Trophoblast cell (in vitro differentiated cells and primary cell): ENCODE data around the gene CD47.

Experiments
- DNase-seq, 2 donors: peaks; one replicate each; pipeline ENCODE4 v3.0.0-alpha.2; 2016
- H2AFZ ChIP-seq: 2 replicates; pipeline ENCODE4 v1.6.1; 2013; ENCODE audit warnings: low read length, moderate library complexity, mild to moderate bottlenecking; ENCODE audit not compliant: insufficient read depth, poor library complexity
- H2AK5ac ChIP-seq: 2 replicates; pipeline ENCODE4 v1.6.1; 2013; ENCODE audit warnings: mild to moderate bottlenecking, low read length
- H2BK120ac ChIP-seq: 2 replicates; pipeline ENCODE4 v1.6.1; 2013; ENCODE audit warnings: low read length, mild to moderate bottlenecking, moderate library complexity; ENCODE audit not compliant: insufficient read depth, poor library complexity
- H2BK12ac ChIP-seq: 2 replicates; pipeline ENCODE4 v1.6.1; 2013; ENCODE audit warnings: mild to moderate bottlenecking, low read length, moderate library complexity
- H2BK5ac ChIP-seq: 2 replicates; pipeline ENCODE4 v1.6.1; 2013; ENCODE audit warnings: low read length, low read depth, moderate library complexity, mild to moderate bottlenecking; ENCODE audit not compliant: poor library complexity
- H3K14ac ChIP-seq: 2 replicates; pipeline ENCODE4 v1.6.1; 2013; ENCODE audit warnings: mild to moderate bottlenecking, low read length
- H3K18ac ChIP-seq: 2 replicates; pipeline ENCODE4 v1.6.1; 2013; ENCODE audit warnings: mild to moderate bottlenecking, low read length
- H3K23ac ChIP-seq: 2 replicates; pipeline ENCODE4 v1.6.1; 2013; ENCODE audit warnings: low read length
- H3K27ac ChIP-seq: 2 replicates; pipeline ENCODE4 v1.5.1; 2013; ENCODE audit warnings: low read depth, mild to moderate bottlenecking, inconsistent platforms, low read length, moderate library complexity
- H3K27me3 ChIP-seq: 2 replicates; pipeline ENCODE4 v1.6.1; 2013; ENCODE audit warnings: inconsistent platforms, mild to moderate bottlenecking, low read length, moderate library complexity; ENCODE audit not compliant: insufficient read depth
- H3K36me3 ChIP-seq, 2 experiments: 1 replicate in 1 of 2; 2 replicates in 1 of 2; pipeline ENCODE4 v1.6.1; 2013; ENCODE audit warnings: low read length in 2 of 2, mild to moderate bottlenecking in 2 of 2, moderate library complexity in 1 of 2; ENCODE audit not compliant: insufficient read depth in 2 of 2, control insufficient read depth in 1 of 2
- H3K4ac ChIP-seq: 2 replicates; pipeline ENCODE4 v1.6.1; 2013; ENCODE audit warnings: low read depth, mild to moderate bottlenecking, low read length, moderate library complexity
- H3K4me1 ChIP-seq, 2 experiments: 1 replicate in 1 of 2; 2 replicates in 1 of 2; pipeline ENCODE4 v1.6.1; 2013; ENCODE audit warnings: low read length in 2 of 2, mild to moderate bottlenecking in 2 of 2, moderate library complexity in 1 of 2; ENCODE audit not compliant: insufficient read depth in 2 of 2, control insufficient read depth in 1 of 2
- H3K4me2 ChIP-seq: 2 replicates; pipeline ENCODE4 v1.6.1; 2013; ENCODE audit warnings: inconsistent platforms, mild to moderate bottlenecking, low read length, moderate library complexity
- H3K4me3 ChIP-seq: 2 replicates; pipeline ENCODE4 v1.5.1; 2013; ENCODE audit warnings: mild to moderate bottlenecking, low read depth, low read length, inconsistent platforms
- H3K79me1 ChIP-seq: one replicate; pipeline ENCODE4 v1.6.1; 2013; ENCODE audit warnings: low read length
- H3K79me2 ChIP-seq: 2 replicates; pipeline ENCODE4 v1.6.1; 2013; ENCODE audit warnings: low read length, mild to moderate bottlenecking; ENCODE audit not compliant: control insufficient read depth, insufficient read depth, poor library complexity
- H3K9ac ChIP-seq: 2 replicates; pipeline ENCODE4 v1.6.1; 2013; ENCODE audit warnings: mild to moderate bottlenecking, low read length
- H3K9me3 ChIP-seq: 2 replicates; pipeline ENCODE4 v1.6.1; 2013; ENCODE audit warnings: low read depth, mild to moderate bottlenecking, control low read depth, inconsistent platforms, low read length; ENCODE audit not compliant: insufficient read depth
- H4K12ac ChIP-seq: 2 replicates; pipeline ENCODE4 v1.6.1; 2013; ENCODE audit warnings: low read depth, mild to moderate bottlenecking, low read length, moderate library complexity
- H4K8ac ChIP-seq: 2 replicates; pipeline ENCODE4 v1.6.1; 2013; ENCODE audit warnings: low read depth, mild to moderate bottlenecking, low read length, moderate library complexity
- H4K91ac ChIP-seq: one replicate; pipeline ENCODE4 v1.6.1; 2013; ENCODE audit warnings: low read depth, mild to moderate bottlenecking, low read length, moderate library complexity
- WGBS: extraction: QIAGEN DNeasy Blood & Tissue Kit; methylation state at CpG from one replicate; pipeline ENCODE4 v1.1.7; 2013; ENCODE audit warnings: missing lambda C conversion rate; ENCODE audit not compliant: insufficient read length, insufficient coverage; ENCODE audit errors: extremely low coverage; 5-methylcytosine and 5-hydroxymethylcytosine counted together

Gene CD47

GRCh38 chr3:108085370-108085769 is 5.5 kb downstream of the CD47 start:
- no peak overlapping the region for H3K4me2 ChIP-seq
- H3K23ac ChIP-seq = no peak overlapping the region
- H3K27me3 ChIP-seq = no peaks in the 10 kb centered on the region
- H2AK5ac ChIP-seq = no peak overlapping the region
- no peak overlapping the region for H3K4ac ChIP-seq
- H2AFZ ChIP-seq = no peak overlapping the region
- H4K8ac ChIP-seq = no peak overlapping the region
- H3K4me3 ChIP-seq = no peak overlapping the region
- no peak overlapping the region for H4K12ac ChIP-seq
- H2BK5ac ChIP-seq = no peak overlapping the region
- no peak overlapping the region for H3K27ac ChIP-seq
- H2BK12ac ChIP-seq = no peak overlapping the region
- DNase-seq = no peak
- H3K4me1 ChIP-seq = no peaks in the 10 kb centered on the region
- H3K18ac ChIP-seq = no peak overlapping the region
- no peaks in the 10 kb centered on the region for H3K36me3 ChIP-seq
- H3K79me1 ChIP-seq = peaks cover 3% of the 10 kb centered on the region
- H4K91ac ChIP-seq = no peak overlapping the region
- no peak overlapping the region for H3K14ac ChIP-seq
- H3K9me3 ChIP-seq = no peaks in the 10 kb centered on the region
- no peak overlapping the region for H2BK120ac ChIP-seq
- H3K9ac ChIP-seq = no peak overlapping the region
- peaks cover 2% of the 10 kb centered on the region for H3K79me2 ChIP-seq

- Histone ChIP-seq H3K4ac (no peak overlapping the region), H3K27me3 (no peaks in the 10 kb centered on the region), H2BK12ac (no peak overlapping the region), H3K9ac (no peak overlapping the region), H3K36me3 (no peaks in the 10 kb centered on the region), H2BK120ac (no peak overlapping the region), H3K79me1 (no peaks in the 10 kb centered on the region), H4K91ac (no peak overlapping the region), H2AFZ (no peak overlapping the region), H2AK5ac (no peak overlapping the region), H2BK5ac (no peak overlapping the region), H4K8ac (no peak overlapping the region), H3K27ac (no peak overlapping the region), H3K4me1 (no peaks in the 10 kb centered on the region), H3K14ac (no peak overlapping the region), H3K4me3 (no peak overlapping the region), H3K18ac (no peak overlapping the region), H4K12ac (no peak overlapping the region), H3K23ac (no peak overlapping the region), H3K4me2 (no peak overlapping the region), H3K79me2 (no peaks in the 10 kb centered on the region), H3K9me3 (no peaks in the 10 kb centered on the region)
- WGBS = no CpG with 5 or more reads among the region's 5 CpGs
- no peak for DNase-seq
These were observed 11.0 kb downstream of the CD47 start for GRCh38 chr3:108079877-108080276.

DNA sequence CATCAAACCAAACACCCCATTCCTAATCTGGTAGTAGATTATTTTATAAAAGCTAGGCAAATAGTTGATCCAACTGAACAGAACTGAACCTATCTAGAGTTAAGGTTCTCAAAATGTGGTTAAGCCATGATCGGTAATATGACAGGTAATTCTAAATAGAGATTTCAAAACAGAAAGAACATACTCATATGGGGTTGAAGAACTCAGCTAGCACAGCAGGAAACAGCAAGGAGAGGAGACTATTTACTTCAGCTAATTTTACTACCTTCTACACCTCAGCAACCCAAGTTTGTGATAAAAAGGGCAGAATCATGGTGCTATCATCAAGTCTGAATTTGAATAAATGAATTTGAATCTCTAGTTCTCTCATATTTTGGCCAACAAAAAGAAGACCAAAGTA is 11.8 kb downstream of the CD47 start:
- H3K36me3 ChIP-seq = no peaks in the 10 kb centered on the region
- no peak overlapping the region for H3K27ac ChIP-seq
- no peak overlapping the region for H3K14ac ChIP-seq
- no peak overlapping the region for H2BK5ac ChIP-seq
- H3K4me1 ChIP-seq = no peaks in the 10 kb centered on the region
- WGBS = no CpG with 5 or more reads among the region's 1 CpG
- no peak overlapping the region for H3K23ac ChIP-seq
- H2AFZ ChIP-seq = no peak overlapping the region
- H3K79me2 ChIP-seq = no peaks in the 10 kb centered on the region
- H2AK5ac ChIP-seq = no peak overlapping the region
- no peak overlapping the region for H4K8ac ChIP-seq
- H4K91ac ChIP-seq = no peak overlapping the region
- no peak overlapping the region for H3K9ac ChIP-seq
- no peak overlapping the region for H3K4ac ChIP-seq
- no peak overlapping the region for H2BK120ac ChIP-seq
- DNase-seq = no peak
- no peaks in the 10 kb centered on the region for H3K79me1 ChIP-seq
- H2BK12ac ChIP-seq = no peak overlapping the region
- no peaks in the 10 kb centered on the region for H3K9me3 ChIP-seq
- H3K4me2 ChIP-seq = no peak overlapping the region
- H4K12ac ChIP-seq = no peak overlapping the region
- no peaks in the 10 kb centered on the region for H3K27me3 ChIP-seq
- no peak overlapping the region for H3K4me3 ChIP-seq
- H3K18ac ChIP-seq = no peak overlapping the region

GRCh38 chr3:108076564-108076963 is 14.3 kb downstream of the CD47 start:
- H3K4ac ChIP-seq = no peak overlapping the region
- H2AFZ ChIP-seq = no peak overlapping the region
- no peaks in the 10 kb centered on the region for H3K9me3 ChIP-seq
- H2BK120ac ChIP-seq = no peak overlapping the region
- no peaks in the 10 kb centered on the region for H3K27me3 ChIP-seq
- peaks cover 0 to 2% of the 10 kb centered on the region in 2 experiments for H3K4me1 ChIP-seq
- H3K4me3 ChIP-seq = no peak overlapping the region
- H2BK5ac ChIP-seq = no peak overlapping the region
- no peak overlapping the region for H4K12ac ChIP-seq
- no peaks in the 10 kb centered on the region for H3K79me2 ChIP-seq
- H3K23ac ChIP-seq = no peak overlapping the region
- no peak overlapping the region for H3K14ac ChIP-seq
- H4K91ac ChIP-seq = no peak overlapping the region
- DNase-seq = no peak
- no peak overlapping the region for H3K9ac ChIP-seq
- no peak overlapping the region for H3K18ac ChIP-seq
- no peak overlapping the region for H3K27ac ChIP-seq
- H2BK12ac ChIP-seq = no peak overlapping the region
- no peaks in the 10 kb centered on the region for H3K36me3 ChIP-seq
- H3K4me2 ChIP-seq = no peak overlapping the region
- H2AK5ac ChIP-seq = no peak overlapping the region
- WGBS = no CpG with 5 or more reads among the region's 2 CpGs
- no peaks in the 10 kb centered on the region for H3K79me1 ChIP-seq
- H4K8ac ChIP-seq = no peak overlapping the region
